Hematopoietic multipotent progenitor cell treated with erythropoietin and hydrocortisone succinate and interleukin-3 and kit ligand, for 15 days (in vitro differentiated cells): Measurements from ENCODE around the gene ZNF366.
"Not testable (repeated sequence)": the region's sequence is repeated elsewhere in the genome, so short reads cannot be mapped to it uniquely, and the experiment has no call there.

Experiments used
- DNase-seq: peaks from one replicate; pipeline ENCODE4 v3.0.0-alpha.2; 2015; ENCODE audit warnings: low spot score

The ZNF366 gene

DNA sequence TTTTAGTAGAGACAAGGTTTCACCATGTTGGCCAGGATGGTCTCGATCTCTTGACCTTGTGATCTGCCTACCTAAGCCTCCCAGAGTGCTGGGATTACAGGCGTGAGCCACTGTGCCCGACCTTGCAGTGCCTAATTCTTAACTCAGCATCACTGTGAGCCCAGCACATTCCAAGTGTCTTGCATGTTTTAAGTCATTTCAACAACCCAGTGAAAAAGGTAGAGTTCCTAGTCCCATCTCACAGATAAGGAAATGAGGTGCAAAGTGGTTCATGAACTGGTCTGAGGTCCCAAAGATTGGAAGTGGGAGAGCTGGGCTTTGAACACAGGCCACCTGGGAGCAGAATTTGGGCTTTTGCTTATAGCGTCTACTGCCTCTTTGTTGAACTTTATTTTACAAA, 68.0 kb downstream of the ZNF366 start:
- DNase-seq: no peak

DNA sequence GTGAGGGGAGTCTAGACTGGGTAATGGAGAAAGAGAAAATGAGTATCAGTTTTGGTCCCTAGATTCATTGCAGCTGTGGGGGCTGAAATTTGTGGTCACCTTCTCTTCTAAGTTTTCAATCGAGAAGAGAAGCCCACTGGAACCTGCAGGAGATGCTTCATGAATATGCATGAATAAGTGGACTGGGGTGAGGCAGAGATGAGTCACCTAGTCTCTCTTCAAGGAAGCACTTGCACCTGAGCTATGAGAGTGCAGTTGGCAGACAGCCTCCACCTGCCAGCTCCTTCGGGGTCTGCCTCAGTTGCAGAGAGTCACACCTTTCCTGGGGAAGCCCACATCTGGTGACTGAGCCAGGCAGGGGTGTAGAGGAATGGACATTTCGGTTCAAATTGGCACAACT, 69.1 kb downstream of the ZNF366 start:
- no peak for DNase-seq

DNA sequence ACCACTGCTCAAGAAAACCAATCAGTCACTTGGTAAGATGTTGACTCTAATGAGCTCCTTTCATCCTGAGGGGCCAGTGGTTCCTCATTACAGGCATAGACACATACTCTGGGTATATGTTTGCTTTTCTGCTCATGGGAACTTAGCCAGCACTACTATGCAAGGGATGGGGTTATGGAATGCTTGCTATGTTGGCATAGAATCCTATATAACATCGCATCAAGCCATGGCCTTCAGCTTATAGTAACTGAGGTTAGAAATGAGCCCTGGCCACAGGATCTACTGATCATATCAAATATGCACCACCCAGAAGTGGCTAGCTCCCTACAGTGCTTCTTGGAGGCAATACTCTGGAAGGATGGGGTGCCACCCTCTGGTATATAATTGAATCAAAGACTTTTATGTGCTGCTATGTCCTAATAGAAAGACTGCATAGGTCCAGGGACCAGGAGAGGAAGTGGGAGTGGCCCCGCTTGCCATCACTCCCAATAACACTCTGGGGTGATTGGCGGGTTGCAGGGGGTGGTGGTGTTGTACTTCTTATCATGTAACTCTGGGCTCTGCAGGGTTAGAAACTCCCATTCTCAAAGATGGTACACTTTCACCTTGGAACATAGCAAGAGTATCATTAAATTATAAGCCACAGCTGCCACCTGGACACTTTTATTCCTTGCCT, 70.3 kb downstream of the ZNF366 start:
- no peak for DNase-seq

DNA sequence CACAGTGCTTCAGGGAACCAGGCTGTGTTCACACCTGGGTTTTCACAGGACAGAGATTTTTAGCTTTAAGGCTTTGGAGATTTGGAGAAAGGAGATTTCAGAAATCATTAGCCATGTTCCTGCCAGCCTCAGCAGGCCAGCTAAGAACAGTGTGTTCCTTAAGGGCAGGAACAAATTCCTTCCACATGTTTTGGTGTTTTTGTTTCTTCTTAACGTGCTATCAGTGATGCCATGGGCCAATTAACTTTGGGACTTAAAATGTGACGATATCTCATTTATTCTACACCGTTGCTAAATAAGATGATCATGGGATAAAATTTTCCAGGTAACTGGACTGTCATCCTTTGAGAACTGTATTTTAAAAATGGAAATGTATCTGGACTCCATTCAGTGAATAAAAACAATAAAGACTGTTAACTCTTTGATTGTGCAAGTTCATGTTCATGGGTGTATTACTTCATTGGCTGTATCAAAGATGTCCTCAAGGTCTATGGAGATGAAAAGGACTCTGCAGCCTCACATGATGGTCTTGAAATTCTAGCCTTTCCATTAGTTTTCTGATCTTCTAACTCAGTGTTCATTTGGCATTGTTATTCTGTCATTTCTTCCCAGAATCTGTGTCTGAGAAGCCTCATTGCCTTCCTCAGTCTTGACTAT, 72.3 kb downstream of the ZNF366 start:
- no peak for DNase-seq

DNA sequence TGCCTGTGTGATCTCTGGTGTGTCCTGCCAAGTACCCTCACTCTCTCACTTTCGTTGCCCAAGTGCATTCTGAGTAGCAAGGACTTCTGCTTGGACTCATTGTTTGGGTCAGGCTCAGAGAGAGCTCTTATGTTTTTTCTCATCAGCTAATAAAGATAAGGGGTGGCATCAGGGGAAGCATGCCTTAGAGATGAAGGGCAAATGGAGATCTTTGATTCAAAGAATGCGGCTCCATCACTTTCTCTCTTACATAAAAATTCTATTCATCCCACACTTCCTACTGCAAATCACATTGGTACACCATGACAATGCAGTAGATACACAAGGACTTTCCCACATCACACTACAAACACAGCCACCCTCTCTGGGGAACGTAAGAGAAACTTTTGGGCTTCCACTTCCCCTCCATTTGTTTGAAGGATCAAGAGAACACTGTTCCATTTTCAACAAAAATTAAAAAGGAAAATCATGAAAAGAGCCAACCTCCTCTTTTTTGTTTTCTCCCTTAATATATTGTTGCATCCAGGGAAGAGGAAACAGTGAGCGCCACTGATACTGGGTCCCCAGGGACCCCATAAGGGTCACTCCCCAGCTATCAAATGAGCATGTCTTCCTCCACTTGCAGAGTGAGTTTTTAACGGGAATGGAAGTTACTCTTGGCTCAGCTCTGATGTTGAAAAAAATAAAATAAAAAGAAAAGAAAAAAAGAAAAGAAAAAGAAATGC, 73.0 kb downstream of the ZNF366 start:
- no peak for DNase-seq

DNA sequence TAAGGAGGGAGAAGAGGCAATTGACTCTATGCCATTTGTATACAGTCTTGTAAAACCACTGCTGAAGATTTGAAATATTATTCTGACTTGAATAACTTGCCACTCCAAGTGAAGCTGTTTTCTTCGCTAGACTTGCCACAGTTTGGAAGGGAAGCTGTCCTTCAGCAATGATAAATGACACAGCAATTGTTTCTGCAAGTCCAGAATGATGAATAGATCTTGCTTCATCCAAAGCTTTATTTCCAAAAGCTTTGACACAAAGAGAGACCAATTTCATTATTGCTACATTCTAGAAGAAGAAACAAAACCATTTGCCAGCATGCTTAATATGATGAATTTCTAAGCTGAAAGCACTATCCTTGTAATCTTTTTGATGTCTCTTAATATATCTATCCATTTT, 73.7 kb downstream of the ZNF366 start:
- no peak for DNase-seq

DNA sequence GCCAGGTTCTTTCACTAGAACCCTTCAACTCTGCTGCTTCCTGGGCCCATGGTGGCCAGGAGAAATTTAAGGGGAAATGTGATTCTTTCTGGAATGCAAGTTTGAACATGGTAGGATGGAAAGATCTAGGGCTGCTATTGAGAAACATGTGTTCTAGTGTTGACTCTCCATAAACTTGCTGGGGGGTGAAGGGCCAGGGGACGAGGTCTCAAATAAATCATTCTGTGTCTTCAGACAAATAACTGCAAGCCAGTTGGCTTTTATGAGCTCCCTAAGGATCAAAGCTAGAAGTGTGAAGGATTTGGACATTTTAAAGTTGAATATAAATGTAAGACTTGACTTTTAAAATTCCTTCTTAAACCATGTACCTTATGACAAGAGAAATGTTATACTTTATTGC, 78.5 kb downstream of the ZNF366 start:
- no peak for DNase-seq

DNA sequence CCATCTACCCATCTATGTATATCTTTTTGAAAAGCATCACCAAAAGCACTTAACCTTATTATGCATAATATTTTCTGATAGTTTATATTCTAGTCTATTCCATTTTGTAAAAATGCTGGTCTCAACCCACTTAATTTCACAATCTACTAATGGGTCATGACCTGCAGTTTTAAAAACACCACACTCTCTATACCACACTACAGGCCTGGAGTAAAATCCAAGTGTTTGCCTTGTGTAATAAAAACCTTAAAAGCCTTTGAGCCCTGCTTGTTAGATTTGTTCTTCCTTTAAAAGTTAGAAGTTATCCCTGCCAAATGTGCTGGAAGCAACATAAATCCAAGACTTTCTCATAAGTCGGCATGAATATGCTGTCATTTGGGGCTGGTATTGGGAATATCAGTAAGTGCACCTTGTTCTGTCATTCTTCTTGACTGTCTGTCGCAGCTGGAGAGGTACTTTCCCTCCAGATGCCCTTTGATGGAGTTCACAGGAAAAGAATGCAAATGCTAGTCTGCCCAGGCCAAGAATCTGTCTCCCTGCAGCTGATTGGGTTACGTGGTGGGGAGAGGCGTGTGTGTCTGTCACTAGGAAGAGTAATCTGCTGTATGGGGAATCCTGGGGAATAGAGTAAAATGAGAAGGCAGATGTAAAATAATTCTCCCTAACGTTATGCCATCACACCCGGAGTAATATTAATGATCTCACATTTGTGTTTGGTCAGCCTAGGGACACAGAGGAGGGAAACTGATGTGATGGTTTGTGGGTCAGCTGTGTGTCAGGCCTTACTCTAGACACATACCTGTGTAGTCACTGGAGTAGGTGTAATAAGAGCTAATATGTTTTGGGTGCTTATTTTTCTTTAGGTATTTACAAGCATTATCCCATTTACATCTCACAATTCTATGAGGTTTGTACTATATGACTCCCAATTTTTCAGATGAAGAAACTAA, 79.4 kb downstream of the ZNF366 start:
- no peak for DNase-seq

DNA sequence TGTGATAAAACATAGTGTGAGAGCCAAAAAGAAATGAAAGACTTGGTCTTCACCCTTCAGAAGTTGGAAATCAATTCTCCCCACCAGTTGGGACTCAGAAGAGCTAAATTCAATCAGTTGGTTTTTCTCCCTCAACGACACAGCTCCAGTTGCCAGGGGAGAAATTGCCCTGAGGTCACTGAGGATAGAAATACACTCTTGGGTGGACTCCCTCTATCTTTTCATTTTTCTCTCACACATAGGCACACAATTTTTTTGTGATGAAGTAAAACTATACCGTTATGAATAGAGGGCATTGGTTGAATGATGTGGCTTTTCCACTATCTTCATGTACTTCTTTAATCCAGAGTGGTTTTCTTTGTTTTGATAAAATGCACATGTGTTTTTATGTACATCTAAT, 80.2 kb downstream of the ZNF366 start:
- DNase-seq: no peak

DNA sequence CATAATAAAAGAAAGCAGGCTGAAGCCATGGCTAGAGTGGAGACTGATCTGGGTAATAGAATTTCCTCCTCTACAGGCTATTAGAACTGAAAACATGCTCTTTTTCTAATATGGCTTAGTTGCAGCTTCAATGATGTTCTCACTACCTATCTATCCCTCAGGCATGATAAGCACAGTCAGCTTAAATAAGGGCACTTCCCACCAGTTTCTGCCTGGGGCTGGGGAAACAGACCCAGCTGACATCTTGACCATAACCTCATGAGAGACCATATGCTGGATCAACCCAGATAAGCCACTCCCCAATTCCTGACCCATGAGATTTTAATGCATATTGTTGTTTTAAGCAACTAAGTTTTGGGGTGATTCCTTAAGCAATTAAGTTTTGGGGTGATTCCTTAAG, 81.2 kb downstream of the ZNF366 start:
- no peak for DNase-seq

DNA sequence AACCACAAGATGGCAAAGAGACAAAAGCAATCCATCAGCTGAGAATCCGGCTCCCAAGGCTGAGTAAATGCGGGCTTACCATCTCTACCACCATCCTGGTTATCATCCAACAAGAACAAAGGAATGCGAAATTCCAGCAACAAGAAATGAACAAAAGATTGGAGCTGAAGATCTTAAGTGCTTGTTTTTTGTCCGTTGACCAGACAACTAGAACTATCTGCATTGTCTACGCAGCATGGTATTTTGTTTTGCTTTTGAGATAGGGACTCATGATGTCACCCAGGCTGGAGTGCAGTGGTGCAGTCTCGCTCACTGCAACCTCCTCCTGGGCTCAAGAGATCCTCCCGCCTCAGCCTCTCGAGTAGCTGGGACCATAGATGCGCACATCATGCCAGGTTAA, 88.9 kb downstream of the ZNF366 start:
- no peak for DNase-seq

DNA sequence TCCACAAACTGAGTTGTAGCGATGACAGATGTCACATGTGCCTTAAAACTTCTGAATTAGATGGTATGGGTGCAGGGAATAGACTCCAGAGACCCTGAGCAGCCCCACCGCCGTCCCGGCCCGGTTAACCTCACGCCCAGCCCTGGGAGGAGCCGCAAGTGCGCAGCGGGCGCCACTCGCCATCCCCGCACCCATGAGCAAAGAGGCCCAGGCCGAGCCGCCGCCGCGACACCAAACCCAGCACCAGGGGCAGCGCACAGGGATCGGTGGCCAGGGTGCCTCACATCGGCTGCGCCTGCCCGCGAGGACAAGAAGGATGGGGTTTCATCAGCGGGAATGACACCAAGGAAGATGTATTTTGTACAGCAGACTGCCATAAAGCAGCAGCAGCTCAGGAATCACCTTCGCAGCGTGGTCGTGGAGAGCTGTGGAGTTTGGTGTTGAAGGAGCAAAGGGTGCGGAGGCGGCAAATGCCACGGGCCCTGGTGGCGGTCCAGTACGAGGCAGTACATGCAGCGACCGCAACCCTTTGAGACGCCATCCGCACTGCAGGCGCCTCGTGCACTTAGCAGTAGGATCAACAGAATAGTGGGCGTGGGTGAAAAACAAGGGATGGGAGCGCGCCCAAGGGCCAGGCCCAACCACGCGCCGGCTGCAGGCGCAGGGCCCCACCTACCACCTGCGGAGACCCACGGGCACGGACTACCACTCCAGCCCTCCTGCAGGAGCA, 89.7 kb downstream of the ZNF366 start:
- DNase-seq: no peak

DNA sequence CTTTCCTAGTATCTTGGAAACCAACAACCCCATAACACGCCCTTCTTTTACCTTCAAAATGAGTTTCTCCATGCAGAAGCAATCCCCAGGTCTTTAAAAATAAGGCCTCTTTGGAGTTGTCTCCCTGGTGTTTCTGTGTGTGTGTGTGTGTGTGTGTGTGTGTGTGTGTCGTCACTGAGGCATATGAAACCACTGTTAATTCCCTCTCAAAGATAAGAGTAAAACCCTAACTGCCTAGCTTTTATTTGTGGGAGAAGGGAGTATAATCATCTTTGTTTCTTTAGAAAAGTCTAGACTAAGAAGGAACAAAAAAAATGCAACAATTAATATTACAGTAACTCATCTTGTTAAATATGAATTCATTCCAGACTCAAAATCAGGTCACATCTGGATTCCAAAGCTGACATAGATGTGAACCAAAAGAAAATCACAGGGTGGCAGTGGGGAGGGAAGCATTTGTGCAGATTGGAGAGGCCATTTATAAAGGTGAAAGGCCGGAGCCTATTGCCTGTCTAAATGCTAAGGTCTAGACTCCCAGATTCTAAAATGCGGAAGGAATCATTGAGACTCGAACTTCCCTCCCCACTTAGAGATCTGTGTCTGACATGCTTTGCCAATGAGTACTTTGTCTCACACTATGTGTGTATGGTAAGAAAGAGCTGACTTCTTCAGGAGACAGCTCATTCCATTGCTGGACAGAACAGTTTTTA, 91.4 kb downstream of the ZNF366 start:
- no peak for DNase-seq

DNA sequence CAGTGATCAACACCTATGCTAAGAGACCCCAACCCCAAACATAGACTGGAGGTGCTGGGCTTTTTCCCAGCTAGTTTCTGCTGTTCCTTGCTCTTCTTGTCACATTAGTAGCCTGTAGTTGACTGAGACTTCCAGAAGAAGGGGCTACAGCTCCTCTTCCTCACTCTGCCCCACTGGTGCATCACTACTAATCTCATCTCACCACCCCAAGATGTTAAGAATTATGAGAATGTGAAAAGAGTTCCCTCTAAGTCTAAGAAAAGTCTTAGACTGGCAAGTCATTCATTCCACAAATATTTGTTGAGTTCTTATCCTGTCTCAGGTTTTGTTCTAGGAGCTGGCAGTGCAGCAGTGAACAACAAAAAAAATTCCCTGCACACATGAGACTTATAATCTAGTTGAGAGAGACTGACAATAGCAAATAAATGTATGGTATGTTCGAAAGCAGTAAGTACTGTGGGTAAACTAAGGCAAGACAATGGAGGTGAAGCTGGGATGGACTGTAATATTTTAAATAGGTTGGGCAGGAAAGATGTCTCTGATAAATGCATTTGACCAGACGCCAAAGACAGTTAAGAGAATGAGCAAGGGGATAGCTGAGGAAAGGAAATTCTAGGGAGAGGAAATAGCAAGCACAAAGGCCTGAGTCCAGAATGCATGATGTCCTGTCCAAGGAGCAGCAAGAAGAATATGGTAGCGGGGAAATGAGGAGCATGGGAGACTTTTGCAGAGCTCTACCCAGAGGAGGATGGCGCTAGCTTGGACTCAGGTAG, 94.7 kb downstream of the ZNF366 start:
- no peak for DNase-seq

DNA sequence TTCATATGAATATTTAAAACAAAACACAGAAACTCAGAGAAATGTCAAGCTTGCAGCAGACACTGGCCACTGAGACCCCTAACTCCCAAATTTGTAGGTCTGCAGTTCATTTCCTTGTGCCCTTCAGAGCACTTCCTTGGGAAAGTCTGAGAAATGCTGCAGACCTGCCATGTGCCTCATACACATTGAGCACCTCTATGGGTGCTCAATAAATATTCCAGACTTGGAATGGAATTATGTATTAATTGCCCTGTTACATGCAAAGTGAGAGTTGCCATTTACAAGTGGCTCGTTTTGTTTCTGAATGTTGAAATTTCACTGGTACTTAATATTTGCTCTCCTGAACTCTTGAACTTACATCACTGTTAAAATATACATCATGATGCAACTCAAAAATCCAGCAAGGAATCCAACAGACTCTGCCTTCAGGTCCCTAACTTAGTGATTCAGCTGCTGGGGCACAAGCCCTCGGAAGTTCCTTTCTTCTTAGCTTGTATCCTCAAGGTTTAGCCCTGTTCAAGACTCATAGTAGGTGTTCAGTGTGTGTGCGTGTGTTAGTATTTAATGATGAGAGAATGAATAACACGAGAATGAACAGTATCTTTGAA, 96.4 kb downstream of the ZNF366 start:
- no peak for DNase-seq

DNA sequence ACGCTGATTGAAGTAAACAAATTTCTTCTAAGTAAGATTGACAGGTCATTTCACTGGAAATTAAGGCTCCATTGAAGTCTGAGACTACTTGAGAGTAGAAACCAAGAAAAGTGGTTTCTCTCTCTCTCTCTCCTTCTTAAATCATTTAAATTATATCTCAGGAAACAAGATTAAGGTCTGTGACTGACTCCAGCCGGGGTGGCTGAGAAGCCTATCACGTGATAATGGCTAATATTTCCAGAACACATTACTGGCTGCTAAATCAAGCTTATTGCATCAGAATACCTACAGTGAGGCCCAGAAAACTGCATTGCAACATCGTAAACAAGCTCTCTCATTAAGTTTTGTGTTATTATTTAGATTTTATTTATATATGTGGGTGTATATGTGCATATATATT, 98.6 kb downstream of the ZNF366 start:
- no peak for DNase-seq

DNA sequence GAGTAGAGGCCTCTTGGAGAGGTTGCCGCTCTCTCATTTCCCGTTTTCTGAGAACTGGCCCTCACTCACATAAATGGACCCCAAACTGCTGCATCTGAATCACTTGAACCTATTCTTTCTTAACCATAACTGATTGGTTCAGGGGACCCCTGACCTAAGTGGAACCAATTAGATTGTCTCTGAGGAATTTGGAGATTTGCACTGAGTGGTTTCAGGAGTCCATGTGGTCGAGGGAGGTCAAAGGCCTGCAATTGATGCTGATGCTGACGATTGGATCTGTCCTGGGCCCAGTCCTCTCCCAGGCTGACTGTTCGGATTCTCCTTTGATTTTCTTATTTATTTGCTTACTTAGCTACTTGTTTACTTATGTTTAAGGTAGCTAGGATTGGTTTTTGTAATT, 99.1 kb downstream of the ZNF366 start:
- DNase-seq: no peak

DNA sequence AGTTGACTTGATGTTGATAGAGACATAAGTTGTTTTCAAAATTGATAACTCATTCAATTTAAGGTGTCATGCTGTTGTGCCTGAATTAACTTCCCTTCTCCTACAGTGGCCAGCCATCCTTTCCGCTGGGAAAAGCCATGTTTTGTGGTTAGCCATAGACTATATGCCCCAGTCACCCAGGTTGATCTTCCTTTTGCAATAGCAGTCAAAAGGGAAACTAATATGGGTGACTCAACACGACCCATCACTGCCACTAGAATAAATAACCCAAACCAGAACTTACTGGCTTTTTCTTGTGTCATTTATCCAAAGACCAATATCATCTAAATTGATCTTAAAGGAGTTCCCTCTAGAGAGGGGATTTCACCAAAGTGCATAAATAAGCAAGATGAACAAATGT, 99.7 kb downstream of the ZNF366 start:
- no peak for DNase-seq

DNA sequence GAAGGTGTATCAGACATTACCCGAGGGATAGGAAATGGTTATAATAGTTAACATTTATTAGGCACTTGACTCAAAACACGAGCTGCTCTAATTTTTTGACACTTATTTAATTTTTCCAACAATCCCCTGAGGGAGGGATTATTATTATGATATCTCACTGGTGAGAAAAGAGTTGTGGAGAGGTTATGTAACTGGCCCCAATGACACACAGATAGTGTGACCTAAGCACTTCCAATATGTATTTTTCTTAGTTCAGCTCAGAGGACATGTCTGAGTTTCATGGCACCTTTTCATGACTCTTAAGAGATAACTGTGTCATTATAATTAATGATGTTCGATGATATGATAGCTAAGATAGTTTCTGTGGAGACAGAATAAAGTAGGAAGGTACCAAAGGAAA, 100.1 kb downstream of the ZNF366 start:
- DNase-seq: no peak

DNA sequence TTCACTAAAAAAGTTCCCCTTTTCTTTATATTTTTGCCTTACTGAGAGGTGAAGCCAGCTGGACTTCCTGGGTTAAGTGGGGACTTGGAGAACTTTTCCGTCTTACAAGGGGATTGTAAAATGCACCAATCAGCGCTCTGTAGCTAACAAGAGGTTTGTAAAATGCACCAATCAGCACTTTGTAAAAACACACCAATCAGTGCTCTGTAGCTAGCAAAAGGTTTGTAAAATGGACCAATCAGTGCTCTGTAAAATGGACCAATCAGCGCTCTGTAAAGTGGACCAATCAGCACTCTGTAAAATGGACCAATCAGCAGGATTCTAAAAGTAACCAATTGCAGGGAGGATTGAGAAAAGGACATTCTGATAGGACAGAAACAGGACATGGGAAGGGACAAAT, 102.4 kb downstream of the ZNF366 start:
- DNase-seq: not testable (repeated sequence)
